LNCaP clone FGC (cell line): ENCODE results near the gene ITPR1.

Experiments
- DNase-seq: peaks from one replicate; pipeline ENCODE4 v3.0.0-alpha.2; 2011; ENCODE audit warnings: low read depth
- H3K4me3 ChIP-seq: 2 replicates; pipeline ENCODE4 v1.5.1; 2011; ENCODE audit warnings: mild to moderate bottlenecking, low read depth, low read length, control low read depth
- TF ChIP-seq, protein P1 (sequence below): IDR thresholded peaks from 2 replicates; pipeline ENCODE4 v1.5.1; 2012; ENCODE audit warnings: mild to moderate bottlenecking; ENCODE audit not compliant: control insufficient read depth, insufficient read depth; ENCODE audit errors: extremely low read depth

Gene ITPR1

DNA sequence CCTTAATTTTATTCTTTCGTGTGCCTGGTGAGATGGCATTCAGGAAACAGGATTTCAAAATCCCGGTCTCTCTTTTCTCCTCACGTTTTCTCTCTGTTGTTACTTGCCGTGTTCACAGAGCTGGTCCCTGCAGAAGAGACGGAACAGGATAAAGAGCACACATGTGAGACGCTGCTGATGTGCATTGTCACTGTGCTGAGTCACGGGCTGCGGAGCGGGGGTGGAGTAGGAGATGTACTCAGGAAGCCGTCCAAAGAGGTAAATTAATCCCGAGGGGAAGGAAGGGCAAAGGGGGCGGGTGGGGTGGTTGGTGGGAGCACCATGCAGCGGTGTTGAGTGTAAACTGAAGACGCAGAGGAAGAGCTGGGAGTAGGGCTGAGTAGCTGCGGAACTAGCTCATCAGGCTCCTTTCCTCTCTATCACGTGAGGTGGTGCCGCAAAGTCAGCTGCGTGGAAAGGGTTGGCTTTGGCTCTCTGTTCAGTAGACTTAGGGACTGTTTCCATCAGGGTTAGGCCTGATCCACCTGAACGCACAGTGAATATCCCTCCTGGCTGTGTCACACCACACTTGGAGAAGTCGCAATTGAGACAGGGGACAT lies 321.3 kb downstream of the ITPR1 start:
- DNase-seq = no peak
- TF ChIP-seq, protein P1, sequence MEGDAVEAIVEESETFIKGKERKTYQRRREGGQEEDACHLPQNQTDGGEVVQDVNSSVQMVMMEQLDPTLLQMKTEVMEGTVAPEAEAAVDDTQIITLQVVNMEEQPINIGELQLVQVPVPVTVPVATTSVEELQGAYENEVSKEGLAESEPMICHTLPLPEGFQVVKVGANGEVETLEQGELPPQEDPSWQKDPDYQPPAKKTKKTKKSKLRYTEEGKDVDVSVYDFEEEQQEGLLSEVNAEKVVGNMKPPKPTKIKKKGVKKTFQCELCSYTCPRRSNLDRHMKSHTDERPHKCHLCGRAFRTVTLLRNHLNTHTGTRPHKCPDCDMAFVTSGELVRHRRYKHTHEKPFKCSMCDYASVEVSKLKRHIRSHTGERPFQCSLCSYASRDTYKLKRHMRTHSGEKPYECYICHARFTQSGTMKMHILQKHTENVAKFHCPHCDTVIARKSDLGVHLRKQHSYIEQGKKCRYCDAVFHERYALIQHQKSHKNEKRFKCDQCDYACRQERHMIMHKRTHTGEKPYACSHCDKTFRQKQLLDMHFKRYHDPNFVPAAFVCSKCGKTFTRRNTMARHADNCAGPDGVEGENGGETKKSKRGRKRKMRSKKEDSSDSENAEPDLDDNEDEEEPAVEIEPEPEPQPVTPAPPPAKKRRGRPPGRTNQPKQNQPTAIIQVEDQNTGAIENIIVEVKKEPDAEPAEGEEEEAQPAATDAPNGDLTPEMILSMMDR = no peak
- H3K4me3 ChIP-seq = no peak overlapping the region

DNA sequence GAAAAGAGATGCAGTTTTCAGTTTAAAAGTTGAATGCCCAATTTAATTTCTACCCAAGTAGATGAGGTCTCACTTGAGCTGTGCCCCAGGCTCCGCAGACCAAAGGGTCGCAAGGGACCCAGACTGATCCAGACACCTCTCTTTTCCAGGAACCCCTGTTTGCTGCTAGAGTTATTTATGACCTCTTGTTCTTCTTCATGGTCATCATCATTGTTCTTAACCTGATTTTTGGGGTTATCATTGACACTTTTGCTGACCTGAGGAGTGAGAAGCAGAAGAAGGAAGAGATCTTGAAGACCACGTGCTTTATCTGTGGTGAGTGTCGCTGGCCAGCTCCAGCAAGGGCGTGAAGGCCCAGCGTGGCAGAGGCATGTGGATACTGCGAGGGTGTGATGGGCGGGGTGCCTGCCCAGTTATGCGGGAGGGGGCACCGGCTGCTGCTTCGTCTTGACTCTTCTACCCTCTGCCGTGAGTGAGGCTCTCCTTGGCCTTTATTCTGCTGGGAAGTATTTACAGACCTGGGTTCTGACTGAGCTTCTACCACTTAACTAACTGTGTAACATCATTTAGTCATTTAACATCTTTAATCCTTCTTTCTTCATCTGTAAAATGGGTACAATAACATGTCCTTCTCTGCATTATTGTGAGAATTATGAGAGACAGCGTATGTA lies 321.9 kb downstream of the ITPR1 start:
- TF ChIP-seq, protein P1 = no peak
- H3K4me3 ChIP-seq = no peak overlapping the region
- no peak for DNase-seq

DNA sequence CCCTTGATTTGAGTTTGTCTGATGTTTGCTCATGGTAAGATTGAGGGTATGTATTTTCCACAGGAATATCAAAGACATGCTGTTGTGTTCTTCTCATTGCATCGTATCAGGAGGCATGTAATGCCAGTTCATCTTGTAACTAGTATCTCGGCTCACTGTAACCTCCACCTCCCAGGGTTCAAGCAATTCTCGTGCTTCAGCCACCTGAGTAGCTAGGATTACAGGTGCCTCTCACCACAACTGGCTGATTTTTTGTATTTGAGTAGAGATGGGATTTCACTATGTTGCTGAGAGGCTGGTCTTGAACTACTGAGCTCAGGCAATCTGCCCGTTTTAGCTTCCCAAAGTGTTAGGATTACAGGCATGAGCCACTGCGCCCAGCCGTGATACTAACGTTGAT lies 323.2 kb downstream of the ITPR1 start:
- TF ChIP-seq, protein P1 = no peak
- no peak for DNase-seq
- no peak overlapping the region for H3K4me3 ChIP-seq

DNA sequence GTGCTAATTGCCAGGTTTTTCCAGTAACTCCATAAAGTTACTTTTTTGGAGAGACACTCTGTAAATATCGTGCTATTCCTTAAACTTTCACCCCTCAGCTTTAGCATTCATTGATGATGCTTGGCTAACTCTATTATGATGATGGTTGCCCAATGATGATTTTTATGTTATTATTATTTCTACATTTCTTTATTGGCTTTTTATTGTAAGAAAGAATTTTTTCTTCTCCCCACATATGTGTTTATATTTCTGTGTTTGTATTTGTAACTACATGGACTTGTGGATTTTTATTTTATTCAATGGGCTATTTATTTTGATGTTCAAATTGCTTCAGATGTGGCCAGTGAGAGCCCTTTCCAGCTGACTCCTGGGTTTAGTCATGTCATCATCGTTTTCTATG lies 323.6 kb downstream of the ITPR1 start:
- DNase-seq = no peak
- TF ChIP-seq, protein P1 = no peak
- no peak overlapping the region for H3K4me3 ChIP-seq

DNA sequence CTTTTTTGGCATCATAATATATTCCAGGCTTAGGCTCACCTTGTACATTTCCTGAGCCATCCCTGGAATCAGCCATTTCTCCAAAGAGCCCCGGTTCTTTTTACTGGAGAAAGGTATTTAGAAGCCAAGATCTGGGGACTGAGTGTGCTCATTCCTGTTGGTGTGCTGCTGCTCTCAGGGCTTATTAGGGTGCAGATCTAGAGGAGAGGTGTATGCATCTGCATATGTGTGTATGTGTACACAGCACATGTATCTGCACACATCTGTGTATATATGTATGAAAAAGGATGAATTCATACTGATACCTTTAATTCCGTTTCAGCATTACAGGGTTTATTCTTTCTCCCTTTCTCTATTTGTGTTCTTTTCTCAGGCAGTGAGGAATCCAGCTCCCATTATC lies 324.0 kb downstream of the ITPR1 start:
- H3K4me3 ChIP-seq = no peak overlapping the region
- TF ChIP-seq, protein P1 = no peak
- DNase-seq = no peak

DNA sequence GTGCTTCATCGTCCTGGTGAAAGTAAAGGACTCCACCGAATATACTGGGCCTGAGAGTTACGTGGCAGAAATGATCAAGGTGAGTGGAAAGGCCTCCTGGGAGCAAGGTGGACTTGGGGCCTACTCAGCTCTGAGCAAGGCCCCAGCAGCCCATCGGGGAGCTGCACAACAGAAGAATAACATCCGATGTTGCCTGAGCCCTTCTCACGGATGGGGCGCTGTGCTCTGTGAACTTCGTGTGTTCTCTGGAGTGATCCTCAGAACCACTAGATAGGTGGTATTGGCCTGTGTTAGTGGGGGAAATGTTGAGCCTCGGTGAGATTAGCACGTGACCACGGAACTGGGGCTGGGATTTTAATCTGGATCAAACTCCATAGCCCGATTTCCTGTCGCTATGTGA lies 325.0 kb downstream of the ITPR1 start:
- TF ChIP-seq, protein P1 = no peak
- DNase-seq = no peak
- H3K4me3 ChIP-seq = no peak overlapping the region
